Hematopoietic multipotent progenitor cell treated with erythropoietin and hydrocortisone succinate and interleukin-3 and kit ligand, for 17 days (in vitro differentiated cells): ENCODE results near the gene DNAJB12.
"Not testable (repeated sequence)": the region's sequence is repeated elsewhere in the genome, so short reads cannot be mapped to it uniquely, and the experiment has no call there.

Source experiments
- DNase-seq: peaks from one replicate; pipeline ENCODE4 v3.0.0-alpha.2; 2015; ENCODE audit warnings: low spot score

DNAJB12 gene

DNA sequence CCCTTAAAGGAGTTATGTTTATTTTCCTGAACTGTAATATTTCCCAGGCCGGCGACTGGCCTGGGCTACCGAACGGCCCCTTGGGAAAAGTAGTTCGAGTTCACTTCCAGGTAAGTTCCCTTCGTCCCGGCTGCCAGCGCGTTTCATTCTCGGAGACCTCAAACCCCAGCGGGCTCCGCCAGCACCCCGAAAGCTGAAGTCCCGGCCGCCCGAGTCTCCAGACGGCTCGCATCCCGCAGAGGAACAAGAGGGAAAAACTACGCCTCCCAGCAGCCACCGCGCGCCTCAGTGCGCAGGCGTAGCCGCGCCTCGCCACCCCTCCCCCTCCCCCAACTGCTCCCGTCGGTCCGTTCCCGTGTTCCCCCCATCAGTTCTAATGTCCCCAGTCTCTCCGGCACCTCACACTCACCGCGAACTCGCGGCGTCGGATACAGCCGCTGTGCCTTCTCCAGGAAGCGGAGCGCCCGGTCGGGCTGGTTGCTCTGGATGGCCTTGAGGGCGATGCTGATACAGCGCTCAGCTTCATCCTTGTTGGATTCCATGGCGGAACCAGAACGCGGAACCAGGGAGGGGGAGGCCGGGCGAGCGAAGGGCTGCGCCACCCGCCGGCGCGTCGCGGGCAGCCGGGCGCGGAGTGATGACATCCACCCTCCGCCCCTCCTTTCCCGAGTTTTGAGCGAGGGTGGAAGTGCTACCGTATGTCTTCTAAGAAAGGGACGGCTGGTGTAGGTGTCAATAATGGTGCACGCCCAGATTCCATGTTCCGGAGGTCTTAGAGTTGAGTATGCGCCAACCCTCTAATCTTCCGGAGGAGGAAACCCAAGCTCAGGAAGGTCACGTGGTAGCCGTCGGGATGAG lies at the start of gene DNAJB12:
Gene DNAJB12 (minus strand): TSS at position 564 of the 858 bp plus-strand sequence. CDS start 22 bp downstream, at position 542.
- peak; percentile 94 for DNase-seq

GRCh38 chr10:72395581-72395980 lies 40.9 kb upstream of the DNAJB12 start:
- DNase-seq = not testable (repeated sequence)

GRCh38 chr10:72392571-72392970 lies 37.9 kb upstream of the DNAJB12 start:
- no peak for DNase-seq

GRCh38 chr10:72390764-72391163 lies 36.0 kb upstream of the DNAJB12 start:
- peak; percentile 60 for DNase-seq

DNA sequence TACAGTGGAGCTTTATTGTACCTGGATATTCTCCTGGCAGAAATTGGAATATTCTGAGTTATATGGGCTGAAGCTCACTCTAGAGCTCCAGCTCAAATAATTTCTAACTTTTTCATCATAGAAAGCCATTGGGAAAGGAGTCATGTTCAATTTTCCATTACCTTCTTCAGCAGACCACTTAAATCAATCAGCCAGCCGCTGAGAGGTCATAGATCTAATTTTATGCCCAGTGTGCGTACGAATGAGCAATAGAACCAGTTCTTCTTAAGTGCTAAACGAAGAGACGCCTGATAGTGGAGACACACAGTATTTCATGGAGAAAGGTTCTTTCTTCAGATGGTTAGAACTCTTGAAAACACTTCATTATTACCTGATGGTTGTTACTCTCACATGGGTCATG lies 35.0 kb upstream of the DNAJB12 start:
- DNase-seq = no peak

GRCh38 chr10:72389014-72389413 lies 34.3 kb upstream of the DNAJB12 start:
- no peak for DNase-seq

DNA sequence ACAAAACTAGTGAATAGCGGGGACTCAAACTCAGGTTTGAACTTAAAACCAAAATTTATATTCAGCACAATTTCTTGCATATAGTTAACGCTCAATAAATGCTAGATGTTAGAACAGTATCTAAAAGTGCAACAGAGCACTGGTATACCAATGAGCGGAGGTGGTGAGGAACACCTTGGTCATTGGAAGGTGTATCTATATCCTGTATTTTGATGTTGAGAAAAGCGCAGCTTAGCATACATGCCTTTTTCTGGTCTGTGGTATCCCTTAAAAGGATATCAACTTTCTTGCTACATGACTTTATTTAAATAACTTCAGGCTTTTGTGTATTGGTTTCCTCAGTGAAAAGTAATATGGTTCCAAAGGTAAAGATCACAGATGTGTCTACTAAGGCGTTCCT lies 33.3 kb upstream of the DNAJB12 start:
- DNase-seq = no peak

DNA sequence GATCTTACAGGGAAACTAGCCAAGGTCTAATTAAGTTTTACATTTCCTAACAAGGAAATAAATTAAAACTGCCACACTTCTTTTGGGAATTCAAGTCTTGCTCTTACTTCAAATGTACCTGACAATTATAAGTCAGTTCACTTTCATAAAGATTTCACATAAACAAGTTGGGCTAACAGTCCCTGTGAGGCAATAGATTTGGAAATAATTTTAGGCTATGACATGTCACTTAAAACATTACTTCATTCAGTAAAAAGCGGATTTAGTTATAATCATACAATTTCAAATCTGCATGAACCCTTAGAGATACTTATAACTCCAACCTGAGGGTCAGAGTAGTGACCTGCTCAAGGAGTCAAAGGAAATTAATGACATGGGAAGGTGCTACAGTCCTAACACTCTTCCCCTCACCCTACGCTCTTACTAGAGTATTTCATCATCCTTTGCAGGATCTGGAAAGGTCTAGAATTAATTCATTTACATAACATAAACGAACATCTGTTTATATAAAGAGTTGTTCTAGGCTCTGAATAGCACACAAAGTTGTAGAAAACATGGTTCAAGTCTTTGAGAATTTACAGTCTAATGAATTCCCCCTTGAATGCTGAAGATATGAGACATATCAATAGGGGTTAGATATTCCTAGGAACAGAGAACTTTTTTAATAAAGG lies 32.3 kb upstream of the DNAJB12 start:
- no peak for DNase-seq

GRCh38 chr10:72385724-72386123 lies 31.0 kb upstream of the DNAJB12 start:
- DNase-seq = no peak

DNA sequence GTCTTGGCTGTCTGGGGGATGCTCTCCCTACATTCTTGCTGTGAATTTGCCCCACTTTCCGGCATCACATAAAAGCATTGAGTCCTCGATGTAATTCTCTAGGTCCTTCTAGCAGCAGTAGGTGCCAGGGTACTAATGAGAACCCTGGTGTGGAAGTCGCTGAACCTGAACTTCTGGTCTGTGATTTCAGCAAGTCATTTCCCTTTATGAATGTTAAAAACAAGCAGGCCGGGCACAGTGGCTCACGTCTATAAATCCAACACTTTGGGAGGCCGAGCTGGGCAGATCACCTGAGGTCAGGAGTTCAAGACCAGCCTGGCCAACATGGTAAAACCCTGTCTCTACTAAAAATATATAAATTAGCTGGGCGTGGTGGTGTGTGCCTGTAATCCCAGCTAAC lies 30.3 kb upstream of the DNAJB12 start:
- DNase-seq = not testable (repeated sequence)

GRCh38 chr10:72379776-72380175 lies 25.1 kb upstream of the DNAJB12 start:
- DNase-seq = no peak

- no peak for DNase-seq
Measured at GRCh38 chr10:72379062-72379461, 24.3 kb upstream of the DNAJB12 start.

GRCh38 chr10:72375585-72375984 lies 20.9 kb upstream of the DNAJB12 start:
- DNase-seq = no peak

- no peak for DNase-seq
Measured at GRCh38 chr10:72375173-72375572, 20.5 kb upstream of the DNAJB12 start.

DNA sequence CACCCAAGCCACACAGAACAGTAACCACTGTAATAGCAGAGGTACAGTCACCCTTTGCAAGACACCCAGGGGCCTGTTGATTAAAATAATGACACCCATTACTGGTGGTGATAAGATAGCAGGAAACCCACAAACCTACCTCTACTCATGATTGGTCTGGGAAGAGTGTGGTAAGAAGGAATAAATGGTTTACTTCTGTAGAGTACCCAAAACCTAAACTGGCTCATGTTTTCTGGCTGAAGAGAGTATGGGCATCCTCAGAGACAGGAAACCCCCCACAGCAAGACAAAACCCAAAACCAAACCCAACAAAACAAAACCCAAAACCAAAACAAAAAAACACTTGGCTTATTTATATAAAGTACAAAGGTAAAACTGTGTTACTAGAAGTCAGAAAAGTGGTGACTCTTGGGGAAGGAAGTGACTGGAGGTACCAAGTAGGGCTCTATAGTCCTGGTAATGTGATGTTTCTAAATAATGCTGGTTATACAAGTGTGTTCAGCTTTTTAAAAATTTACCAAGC lies 15.5 kb upstream of the DNAJB12 start:
- no peak for DNase-seq

- DNase-seq = no peak
Measured at GRCh38 chr10:72367301-72367960, 12.7 kb upstream of the DNAJB12 start.

DNA sequence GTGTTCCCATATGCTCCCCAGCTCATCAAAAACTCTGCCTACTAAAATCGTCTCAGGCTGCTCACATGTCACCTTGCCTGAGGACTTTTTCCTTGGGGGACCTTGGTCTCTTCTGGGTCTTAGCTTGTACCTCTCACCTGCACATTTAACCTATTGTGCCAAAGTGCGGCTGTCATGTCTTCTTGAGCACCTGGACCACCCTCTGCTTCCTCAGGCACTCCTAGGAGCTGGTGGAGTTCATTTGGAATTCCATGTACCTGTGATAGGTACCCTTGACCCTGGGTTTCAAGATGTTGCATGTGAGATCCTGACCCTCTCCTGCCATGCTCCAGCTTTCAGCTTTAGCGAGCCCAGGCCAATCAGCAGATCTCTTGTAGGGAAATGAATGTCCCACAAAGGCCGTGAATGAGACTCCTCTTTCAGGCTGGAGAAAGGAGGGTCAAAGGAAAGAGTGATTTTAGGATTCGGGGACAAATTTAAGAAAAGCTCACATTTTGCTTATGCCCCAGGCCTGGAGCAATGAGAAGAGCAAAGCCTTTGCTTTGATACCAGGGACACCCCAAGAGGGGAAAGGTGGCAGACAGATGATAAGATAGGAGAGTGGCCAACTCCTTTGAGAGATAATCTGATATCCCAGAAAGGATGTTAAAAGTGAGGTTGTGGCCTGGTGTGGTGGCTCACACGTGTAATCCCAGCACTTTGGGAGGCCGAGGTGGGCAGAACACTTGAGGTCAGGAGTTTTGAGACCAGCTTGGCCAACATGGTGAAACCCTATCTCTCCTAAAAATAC lies 10.6 kb upstream of the DNAJB12 start:
- DNase-seq = no peak

GRCh38 chr10:72364239-72364777 lies 9.6 kb upstream of the DNAJB12 start:
- peak; percentile 90 for DNase-seq

- DNase-seq = no peak
Measured at GRCh38 chr10:72356987-72357386, 2.3 kb upstream of the DNAJB12 start.

DNA sequence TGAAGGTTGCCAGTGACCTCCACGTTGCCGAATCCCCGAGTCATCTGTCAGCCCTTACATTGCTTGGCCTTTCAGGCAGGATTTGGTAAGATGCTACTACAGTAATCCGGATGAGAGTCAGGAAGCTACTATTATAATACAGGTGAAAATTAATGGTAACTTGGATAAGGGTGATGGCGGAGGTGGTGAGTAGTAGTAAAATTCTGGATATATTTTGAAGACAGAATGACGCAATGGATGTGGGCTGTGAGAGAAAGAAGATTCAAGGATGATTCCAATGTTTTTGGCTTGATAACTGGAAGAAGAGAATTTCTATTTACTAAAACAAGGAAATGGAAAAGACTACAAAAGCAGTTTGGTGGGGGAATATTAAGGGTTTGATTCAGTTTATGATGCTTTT lies 1.4 kb upstream of the DNAJB12 start:
- no peak for DNase-seq

- DNase-seq = no peak
Measured at GRCh38 chr10:72355214-72355555, 466 bp upstream of the DNAJB12 start.

DNA sequence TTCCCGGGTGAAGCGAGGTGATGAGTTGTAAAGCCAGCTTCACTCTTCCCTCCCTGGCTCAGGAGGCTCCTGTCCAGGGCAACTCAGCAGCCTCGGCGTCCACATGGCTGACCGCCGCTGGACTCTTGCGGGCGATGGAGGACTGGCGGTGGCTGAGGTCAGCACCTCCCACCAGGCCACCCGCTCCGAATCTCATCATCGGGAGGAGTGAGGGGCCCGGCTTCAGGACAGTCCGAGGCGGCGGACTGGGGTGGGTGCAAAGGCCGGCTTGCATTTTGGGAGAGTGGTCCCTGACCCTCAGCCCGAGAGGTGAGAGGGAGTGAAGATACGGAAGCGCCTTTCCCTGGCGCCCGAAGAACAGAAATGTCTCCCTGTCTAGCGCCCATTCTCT lies 759 bp downstream of the DNAJB12 start:
- no peak for DNase-seq
